ENCODE results near the gene FBXW8. TPM values are rescaled to one million over a fixed set of nuclear protein-coding genes. Genes with fewer than 3 reads are reported as not detected.

FBXW8 gene
- total RNA-seq, 4 donors from 2014 or later = 7.4 to 15.4 (median 10.2) TPM

- intact Hi-C loops (cut with DNase I) = no loop called here
- no peak overlapping the region for H3K27ac ChIP-seq
These were observed 73.3 kb downstream of the FBXW8 start for GRCh38 chr12:116984098-116984497.

GRCh38 chr12:116990329-116990728 is 79.6 kb downstream of the FBXW8 start:
- peaks cover 0 to 40% (median 0%) of the 10 kb centered on the region in 3 donors for H3K36me3 ChIP-seq
- no peak for TF ChIP-seq POLR2A (IDR thresholded peaks at IDR 0.05)
- TF ChIP-seq CTCF (IDR thresholded peaks at IDR 0.05) = no peak
- intact Hi-C loops (cut with DNase I) = no loop called here
- no peak overlapping the region for H3K4me3 ChIP-seq
- no peak overlapping the region for H3K27ac ChIP-seq
- H3K4me1 ChIP-seq = no peaks in the 10 kb centered on the region
- no peaks in the 10 kb centered on the region for H3K27me3 ChIP-seq
- no peak for DNase-seq
- no peaks in the 10 kb centered on the region for H3K9me3 ChIP-seq

More at GRCh38 chr12:116984098-116984497, 73.3 kb downstream of the FBXW8 start:
- Histone ChIP-seq H3K4me3 (no peak overlapping the region), H3K36me3 (peaks cover 0 to 10% (median 0%) of the 10 kb centered on the region in 3 donors), H3K9me3 (no peaks in the 10 kb centered on the region), H3K27me3 (no peaks in the 10 kb centered on the region), H3K4me1 (no peaks in the 10 kb centered on the region)
- no peak for DNase-seq
- no peak for TF ChIP-seq CTCF (IDR thresholded peaks at IDR 0.05)
- no peak for TF ChIP-seq POLR2A (IDR thresholded peaks at IDR 0.05)
- WGBS, 2 donors = 52 to 66% methylated on average over 5 of the region's 5 CpGs

GRCh38 chr12:116990971-116991966 is 80.5 kb downstream of the FBXW8 start:
- Histone ChIP-seq H3K9me3 (no peaks in the 10 kb centered on the region), H3K27ac (no peak overlapping the region)
- no peak for TF ChIP-seq POLR2A (IDR thresholded peaks at IDR 0.05)
- TF ChIP-seq CTCF (IDR thresholded peaks at IDR 0.05) = no peak

GRCh38 chr12:116996093-116996492 is 85.3 kb downstream of the FBXW8 start:
- Histone ChIP-seq H3K4me3 (no peak overlapping the region), H3K36me3 (peaks cover 0 to 46% (median 0%) of the 10 kb centered on the region in 3 donors), H3K4me1 (no peaks in the 10 kb centered on the region), H3K9me3 (no peaks in the 10 kb centered on the region), H3K27ac (no peak overlapping the region), H3K27me3 (no peaks in the 10 kb centered on the region)
- WGBS, 2 donors = 90 to 93% methylated on average over 13 of the region's 13 CpGs
- intact Hi-C loops (cut with DNase I) = no loop called here
- TF ChIP-seq POLR2A (IDR thresholded peaks at IDR 0.05) (no peak), CTCF (IDR thresholded peaks at IDR 0.05) (no peak)
- no peak for DNase-seq

More at GRCh38 chr12:116990971-116991966, 80.5 kb downstream of the FBXW8 start:
- Histone ChIP-seq H3K27me3 (no peaks in the 10 kb centered on the region), H3K36me3 (peaks cover 0 to 48% (median 0%) of the 10 kb centered on the region in 3 donors), H3K4me1 (no peaks in the 10 kb centered on the region), H3K4me3 (no peak overlapping the region)
- intact Hi-C loops (cut with DNase I) = no loop called here
- no peak for DNase-seq
- 84 to 89% methylated on average over 7 of the region's 7 CpGs for WGBS, 2 donors

- H3K4me1 ChIP-seq = no peaks in the 10 kb centered on the region
- no peak overlapping the region for H3K27ac ChIP-seq
- peaks cover 0 to 47% (median 0%) of the 10 kb centered on the region in 3 donors for H3K36me3 ChIP-seq
- no peak for TF ChIP-seq POLR2A (IDR thresholded peaks at IDR 0.05)
- TF ChIP-seq CTCF (IDR thresholded peaks at IDR 0.05) = no peak
- DNase-seq = no peak
- WGBS, 2 donors = 82 to 88% methylated on average over 8 of the region's 8 CpGs
- H3K9me3 ChIP-seq = no peaks in the 10 kb centered on the region
- intact Hi-C loops (cut with DNase I) = no loop called here
- no peak overlapping the region for H3K4me3 ChIP-seq
- H3K27me3 ChIP-seq = no peaks in the 10 kb centered on the region
These were observed 85.9 kb downstream of the FBXW8 start for GRCh38 chr12:116996621-116997020.

All from esophagus squamous epithelium (tissue), 5 donors.